OCI-LY3 (cell line): ENCODE data around the gene PKDREJ.

Experiments used
- CTCF ChIP-seq: fragments of 200-600, 300-600 bp; sonication (generic); IDR thresholded peaks from 2 replicates; pipeline ENCODE4 v1.5.1; 2014; ENCODE audit warnings: antibody characterized with exemption, low read length, low read depth
- EZH2phosphoT487 ChIP-seq: fragments of 200-600 bp; shearing (Covaris generic); IDR thresholded peaks from 2 replicates; pipeline ENCODE4 v1.6.1; 2018; ENCODE audit warnings: antibody characterized with exemption, mixed run types, low read depth

GRCh38 chr22:46214149-46214548 lies 49.0 kb downstream of the PKDREJ start:
- TF ChIP-seq CTCF (no peak), EZH2phosphoT487 (no peak)
